ENCODE results near the gene EHMT2. TPM values are rescaled to one million over a fixed set of nuclear protein-coding genes. Genes with fewer than 3 reads are reported as not detected.
A peak's percentile ranks its signal among the peaks of the same experiment; 100 is the strongest.

Gene EHMT2
- total and polyA plus RNA-seq, 2 donors (not counting 3 experiments of a cell fraction or from before 2014, with no cell fraction given): 53.3 to 54.3 TPM

DNA sequence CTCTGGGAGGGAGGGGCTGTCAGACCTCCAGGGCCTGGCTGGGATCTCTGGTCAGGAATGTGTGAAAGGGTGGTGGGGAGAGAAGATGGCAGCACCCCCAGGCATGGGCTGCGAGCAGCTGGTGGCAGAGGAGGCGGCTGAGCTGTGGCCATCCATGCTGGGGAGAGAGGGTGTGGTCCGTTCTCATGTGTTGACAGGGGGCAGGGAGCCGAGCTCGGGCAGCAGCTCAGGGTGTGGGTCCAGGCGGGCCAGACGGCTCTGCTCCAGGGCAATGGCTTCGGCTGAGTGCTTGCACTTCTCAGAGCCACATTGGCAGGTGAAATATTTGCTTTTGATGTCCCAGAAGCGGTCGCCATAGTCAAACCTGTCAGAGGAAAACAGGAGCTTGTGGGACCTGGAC, 17.6 kb downstream of the EHMT2 start:
- FAIRE-seq: no peak
- CTCF ChIA-PET: no interaction called here
- Histone ChIP-seq H3K36me3 (ENCODE audit: control insufficient read depth in 2 of 2, extremely low read depth in 1 of 2, insufficient read depth in 2 of 2, low read length in 2 of 2) (peaks cover 2 to 39% of the 10 kb centered on the region in 2 experiments), H3K27ac (ENCODE audit: insufficient read depth, low read depth, low read length) (no peak overlapping the region), H4K20me1 (replicated peaks; ENCODE audit: control insufficient read depth, extremely low read depth, insufficient read depth, low read length) (no peaks in the 10 kb centered on the region), H3K9me1 (replicated peaks; ENCODE audit: control insufficient read depth, extremely low read depth, insufficient read depth, low read length) (no peaks in the 10 kb centered on the region), H3K27me3 (ENCODE audit: control insufficient read depth in 2 of 2, insufficient read depth in 2 of 2, low read length in 2 of 2) (no peaks in the 10 kb centered on the region), H2AFZ (ENCODE audit: low read depth, low read length) (no peak overlapping the region), H3K79me2 (ENCODE audit: control insufficient read depth, insufficient read depth, low read length) (no peaks in the 10 kb centered on the region), H3K4me1 (ENCODE audit: control insufficient read depth, extremely low read depth, insufficient read depth, low read length) (peaks cover 6% of the 10 kb centered on the region), H3K4me3 (replicated peaks in 1 of 3; ENCODE audit: insufficient read depth in 1 of 3, low read depth in 1 of 3, low read length in 3 of 3) (no peak overlapping the region), H3K9ac (replicated peaks; ENCODE audit: extremely low read depth, insufficient read depth, low read length) (no peak overlapping the region), H3K4me2 (ENCODE audit: insufficient read depth, low read length) (no peak overlapping the region), H3K9me3 (replicated peaks; ENCODE audit: control insufficient read depth, insufficient read depth, low read length) (no peaks in the 10 kb centered on the region)
- dilution Hi-C loops (cut with MboI; ENCODE audit: extremely low pct_ligation_motif_present, low sequenced_read_pairs): no loop called here
- BruUV-seq (replicated peaks): TSS peak; percentile 94
- POLR2A ChIA-PET: no interaction called here
- intact Hi-C loops (cut with micrococcal nuclease): no loop called here
- TF ChIP-seq FOS (IDR thresholded peaks at IDR 0.05; ENCODE audit: borderline replicate concordance, insufficient read depth, low read length): no peak
- DNase-seq (ENCODE audit: low read depth, low spot score): no peak

DNA sequence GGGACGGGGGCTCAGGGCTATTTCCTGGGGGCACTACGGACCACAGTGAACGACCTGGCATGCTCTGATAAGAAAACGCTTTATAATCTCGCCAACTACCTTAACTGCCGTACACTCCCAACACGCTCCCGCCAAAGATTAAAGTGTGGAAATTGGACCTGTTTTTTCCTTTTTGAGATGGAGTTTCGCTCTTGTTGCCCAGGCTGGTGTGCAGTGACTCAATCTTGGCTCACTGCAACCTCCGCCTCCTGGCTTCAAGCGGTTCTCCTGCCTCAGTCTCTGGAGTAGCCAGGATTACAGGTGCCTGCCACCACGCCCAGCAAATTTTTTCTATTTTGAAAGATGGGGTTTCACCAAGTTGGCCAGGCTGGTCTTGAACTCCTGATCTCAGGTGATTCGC, 18.4 kb downstream of the EHMT2 start:
- POLR2A ChIA-PET: no interaction called here
- TF ChIP-seq FOS (IDR thresholded peaks at IDR 0.05; ENCODE audit: borderline replicate concordance, insufficient read depth, low read length) (no peak), JUN (IDR thresholded peaks at IDR 0.05; ENCODE audit: borderline replicate concordance, insufficient read depth, insufficient read length, low read depth) (no peak), MYC (IDR thresholded peaks at IDR 0.05; ENCODE audit: low read depth, low read length) (no peak), POLR2AphosphoS5 (IDR thresholded peaks at IDR 0.05; ENCODE audit: insufficient read depth, low read depth, low read length) (no peak), EZH2 (IDR thresholded peaks at IDR 0.05; ENCODE audit: borderline replicate concordance, low read depth, low read length, severe bottlenecking) (no peak), GATA2 (IDR thresholded peaks at IDR 0.05; ENCODE audit: insufficient read depth, insufficient read length, low read depth, low read length) (no peak), POLR2A (IDR thresholded peaks at IDR 0.05; ENCODE audit: low read depth, low read length) (no peak)
- TF ChIP-seq, protein P1, sequence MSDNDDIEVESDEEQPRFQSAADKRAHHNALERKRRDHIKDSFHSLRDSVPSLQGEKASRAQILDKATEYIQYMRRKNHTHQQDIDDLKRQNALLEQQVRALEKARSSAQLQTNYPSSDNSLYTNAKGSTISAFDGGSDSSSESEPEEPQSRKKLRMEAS (IDR thresholded peaks at IDR 0.05; ENCODE audit: insufficient read depth, insufficient read length): no peak
- TF ChIP-seq, protein P2, sequence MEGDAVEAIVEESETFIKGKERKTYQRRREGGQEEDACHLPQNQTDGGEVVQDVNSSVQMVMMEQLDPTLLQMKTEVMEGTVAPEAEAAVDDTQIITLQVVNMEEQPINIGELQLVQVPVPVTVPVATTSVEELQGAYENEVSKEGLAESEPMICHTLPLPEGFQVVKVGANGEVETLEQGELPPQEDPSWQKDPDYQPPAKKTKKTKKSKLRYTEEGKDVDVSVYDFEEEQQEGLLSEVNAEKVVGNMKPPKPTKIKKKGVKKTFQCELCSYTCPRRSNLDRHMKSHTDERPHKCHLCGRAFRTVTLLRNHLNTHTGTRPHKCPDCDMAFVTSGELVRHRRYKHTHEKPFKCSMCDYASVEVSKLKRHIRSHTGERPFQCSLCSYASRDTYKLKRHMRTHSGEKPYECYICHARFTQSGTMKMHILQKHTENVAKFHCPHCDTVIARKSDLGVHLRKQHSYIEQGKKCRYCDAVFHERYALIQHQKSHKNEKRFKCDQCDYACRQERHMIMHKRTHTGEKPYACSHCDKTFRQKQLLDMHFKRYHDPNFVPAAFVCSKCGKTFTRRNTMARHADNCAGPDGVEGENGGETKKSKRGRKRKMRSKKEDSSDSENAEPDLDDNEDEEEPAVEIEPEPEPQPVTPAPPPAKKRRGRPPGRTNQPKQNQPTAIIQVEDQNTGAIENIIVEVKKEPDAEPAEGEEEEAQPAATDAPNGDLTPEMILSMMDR (IDR thresholded peaks at IDR 0.05; ENCODE audit: extremely low read depth in 1 of 2, insufficient read depth in 1 of 2, low read depth in 1 of 2, low read length in 2 of 2): no peak
- H3K4me1 ChIP-seq (ENCODE audit: control insufficient read depth, extremely low read depth, insufficient read depth, low read length): peaks cover 6% of the 10 kb centered on the region
- dilution Hi-C loops (cut with MboI; ENCODE audit: extremely low pct_ligation_motif_present, low sequenced_read_pairs) (no loop called here), intact Hi-C loops (cut with micrococcal nuclease) (no loop called here)
- no TSS peak for BruUV-seq (replicated peaks)
- H3K36me3 ChIP-seq (ENCODE audit: control insufficient read depth in 2 of 2, extremely low read depth in 1 of 2, insufficient read depth in 2 of 2, low read length in 2 of 2): peaks cover 0 to 34% of the 10 kb centered on the region in 2 experiments
- H2AFZ ChIP-seq (ENCODE audit: low read depth, low read length): no peak overlapping the region
- no peaks in the 10 kb centered on the region for H3K79me2 ChIP-seq (ENCODE audit: control insufficient read depth, insufficient read depth, low read length)
- no peak for DNase-seq (ENCODE audit: low read depth, low spot score)
- H3K9me3 ChIP-seq (replicated peaks; ENCODE audit: control insufficient read depth, insufficient read depth, low read length): no peaks in the 10 kb centered on the region
- H4K20me1 ChIP-seq (replicated peaks; ENCODE audit: control insufficient read depth, extremely low read depth, insufficient read depth, low read length): no peaks in the 10 kb centered on the region
- CTCF ChIA-PET: no interaction called here
- no peak overlapping the region for H3K9ac ChIP-seq (replicated peaks; ENCODE audit: extremely low read depth, insufficient read depth, low read length)
- H3K4me3 ChIP-seq (replicated peaks in 1 of 3; ENCODE audit: insufficient read depth in 1 of 3, low read depth in 1 of 3, low read length in 3 of 3): no peak overlapping the region
- no peak overlapping the region for H3K27ac ChIP-seq (ENCODE audit: insufficient read depth, low read depth, low read length)
- H3K4me2 ChIP-seq (ENCODE audit: insufficient read depth, low read length): no peak overlapping the region
- no peaks in the 10 kb centered on the region for H3K27me3 ChIP-seq (ENCODE audit: control insufficient read depth in 2 of 2, insufficient read depth in 2 of 2, low read length in 2 of 2)
- FAIRE-seq: no peak
- H3K9me1 ChIP-seq (replicated peaks; ENCODE audit: control insufficient read depth, extremely low read depth, insufficient read depth, low read length): no peaks in the 10 kb centered on the region
